Activated CD4-positive, alpha-beta T cell treated with anti-CD3 and anti-CD28 coated beads, Interleukin-2, amount 50 U/mL, for 24 hours (primary cell): Measurements from ENCODE around the gene CORO7.
"Not testable (repeated sequence)": the region's sequence is repeated elsewhere in the genome, so short reads cannot be mapped to it uniquely, and the experiment has no call there.

Experiments used
- DNase-seq, 2 donors: peaks; one replicate each; pipeline ENCODE4 v3.0.0-alpha.2; 2020; ENCODE audit warnings: low read depth in 1 of 2, low spot score in 1 of 2

CORO7 gene

GRCh38 chr16:4340443-4340842 is 76.0 kb downstream of the CORO7 start:
- no peak for DNase-seq

GRCh38 chr16:4339909-4340308 is 76.5 kb downstream of the CORO7 start:
- DNase-seq, result no peak

GRCh38 chr16:4339455-4339854 is 76.9 kb downstream of the CORO7 start:
- no peak for DNase-seq

- DNase-seq, result no peak
These were observed 77.6 kb downstream of the CORO7 start for GRCh38 chr16:4338712-4339299.

- DNase-seq, result no peak
These were observed 78.2 kb downstream of the CORO7 start for GRCh38 chr16:4338125-4338582.

GRCh38 chr16:4337540-4338088 is 78.8 kb downstream of the CORO7 start:
- no peak for DNase-seq

GRCh38 chr16:4336701-4337539 is 79.5 kb downstream of the CORO7 start:
- DNase-seq, result no peak

GRCh38 chr16:4334724-4335495 is 81.5 kb downstream of the CORO7 start:
- no peak for DNase-seq

GRCh38 chr16:4333714-4334113 is 82.7 kb downstream of the CORO7 start:
- not testable (repeated sequence) for DNase-seq

- no peak for DNase-seq
These were observed 83.1 kb downstream of the CORO7 start for GRCh38 chr16:4333308-4333638.

GRCh38 chr16:4332623-4333307 is 83.6 kb downstream of the CORO7 start:
- DNase-seq, result no peak

GRCh38 chr16:4332083-4332482 is 84.3 kb downstream of the CORO7 start:
- no peak for DNase-seq

- DNase-seq, result peak; percentile 33 to 48
These were observed 86.0 kb downstream of the CORO7 start for GRCh38 chr16:4330277-4330874.

GRCh38 chr16:4328782-4329775 is 87.3 kb downstream of the CORO7 start:
- no peak for DNase-seq

GRCh38 chr16:4328046-4328781 is 88.2 kb downstream of the CORO7 start:
- DNase-seq, result peak in 1 of 2 donors; percentile 42

GRCh38 chr16:4327386-4328045 is 88.9 kb downstream of the CORO7 start:
- no peak for DNase-seq

GRCh38 chr16:4325253-4325758 is 91.1 kb downstream of the CORO7 start:
- no peak for DNase-seq
